AG09319 (cell line): ENCODE measurements around the gene PKP4.

Experiments
- DNase-seq: peaks from one replicate; pipeline ENCODE4 v3.0.0-alpha.2; 2010; ENCODE audit warnings: low read depth; ENCODE audit errors: extremely low read depth
- TF ChIP-seq, protein P1 (sequence below): IDR thresholded peaks from 2 replicates; pipeline ENCODE4 v1.5.1; 2011; ENCODE audit warnings: low read depth, mild to moderate bottlenecking, inconsistent platforms, low read length, moderate library complexity

PKP4 gene

DNA sequence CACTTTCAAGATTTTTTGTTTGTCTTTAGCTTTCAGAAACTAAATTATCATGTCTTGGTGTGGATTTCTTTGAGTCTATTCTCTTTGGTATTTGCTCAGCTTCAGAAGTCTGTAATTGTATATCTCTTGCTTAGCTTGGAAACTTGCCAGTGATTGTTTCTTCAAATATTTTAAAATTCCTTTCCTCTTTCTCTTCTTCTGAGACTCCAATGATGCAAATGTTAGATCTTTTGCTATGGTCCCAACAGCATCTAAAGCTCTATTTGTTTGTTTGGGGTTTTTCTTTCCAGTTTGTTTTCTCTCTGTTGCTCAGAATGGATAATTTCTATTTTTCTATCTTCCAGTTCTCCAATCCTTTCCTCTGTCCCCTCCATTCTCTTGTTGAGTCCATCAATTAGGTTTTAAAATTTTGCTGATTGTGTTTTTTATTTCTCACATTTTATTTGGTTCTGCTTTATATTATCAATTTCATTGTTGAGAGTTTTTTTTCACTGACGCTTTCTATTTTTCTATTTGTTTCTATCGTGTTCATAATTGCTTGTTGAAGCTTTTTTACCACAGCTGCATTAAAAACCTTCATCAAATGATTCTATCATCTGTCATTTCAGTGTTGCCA, 256.9 kb downstream of the PKP4 start:
- TF ChIP-seq, protein P1, sequence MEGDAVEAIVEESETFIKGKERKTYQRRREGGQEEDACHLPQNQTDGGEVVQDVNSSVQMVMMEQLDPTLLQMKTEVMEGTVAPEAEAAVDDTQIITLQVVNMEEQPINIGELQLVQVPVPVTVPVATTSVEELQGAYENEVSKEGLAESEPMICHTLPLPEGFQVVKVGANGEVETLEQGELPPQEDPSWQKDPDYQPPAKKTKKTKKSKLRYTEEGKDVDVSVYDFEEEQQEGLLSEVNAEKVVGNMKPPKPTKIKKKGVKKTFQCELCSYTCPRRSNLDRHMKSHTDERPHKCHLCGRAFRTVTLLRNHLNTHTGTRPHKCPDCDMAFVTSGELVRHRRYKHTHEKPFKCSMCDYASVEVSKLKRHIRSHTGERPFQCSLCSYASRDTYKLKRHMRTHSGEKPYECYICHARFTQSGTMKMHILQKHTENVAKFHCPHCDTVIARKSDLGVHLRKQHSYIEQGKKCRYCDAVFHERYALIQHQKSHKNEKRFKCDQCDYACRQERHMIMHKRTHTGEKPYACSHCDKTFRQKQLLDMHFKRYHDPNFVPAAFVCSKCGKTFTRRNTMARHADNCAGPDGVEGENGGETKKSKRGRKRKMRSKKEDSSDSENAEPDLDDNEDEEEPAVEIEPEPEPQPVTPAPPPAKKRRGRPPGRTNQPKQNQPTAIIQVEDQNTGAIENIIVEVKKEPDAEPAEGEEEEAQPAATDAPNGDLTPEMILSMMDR: no peak
- no peak for DNase-seq

DNA sequence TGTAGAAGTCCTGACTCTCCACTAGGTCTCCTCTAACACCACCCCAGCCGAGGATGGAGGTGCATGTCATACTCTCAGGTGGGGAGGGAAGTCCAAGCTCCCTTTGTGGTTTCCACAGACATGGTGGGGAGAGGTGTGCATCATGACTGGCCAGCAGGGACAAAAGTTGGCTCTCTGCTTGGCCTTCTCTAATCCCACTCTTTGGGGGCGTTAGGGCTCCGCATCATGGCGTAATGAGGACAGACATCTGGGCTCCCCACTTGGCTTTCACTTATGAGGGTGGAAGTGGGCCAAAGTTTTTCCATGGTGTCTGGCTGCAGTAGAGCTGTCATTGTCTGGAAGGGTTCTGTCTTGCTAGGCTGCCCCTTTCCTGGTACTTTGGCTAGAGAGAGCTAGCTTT, 257.7 kb downstream of the PKP4 start:
- DNase-seq: no peak
- TF ChIP-seq, protein P1: no peak

DNA sequence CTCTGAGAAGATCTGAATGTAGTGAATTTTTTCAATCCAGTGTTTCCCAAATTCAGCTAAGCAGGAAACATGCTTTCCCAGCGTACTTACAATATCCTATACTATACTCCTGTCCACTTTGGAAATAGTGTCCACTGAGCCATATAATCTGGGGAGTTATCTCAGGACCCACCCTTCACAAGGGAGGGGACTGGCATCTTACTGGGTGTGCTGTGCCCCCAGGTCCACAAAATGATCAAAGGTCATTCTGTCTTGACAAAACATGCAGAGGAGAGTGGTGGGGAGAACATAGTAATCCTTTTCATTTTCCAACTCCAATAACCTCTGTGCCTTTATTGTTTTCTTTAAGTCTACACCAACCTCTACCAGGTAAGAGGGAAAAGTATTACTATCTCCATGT, 258.6 kb downstream of the PKP4 start:
- TF ChIP-seq, protein P1: no peak
- DNase-seq: no peak

DNA sequence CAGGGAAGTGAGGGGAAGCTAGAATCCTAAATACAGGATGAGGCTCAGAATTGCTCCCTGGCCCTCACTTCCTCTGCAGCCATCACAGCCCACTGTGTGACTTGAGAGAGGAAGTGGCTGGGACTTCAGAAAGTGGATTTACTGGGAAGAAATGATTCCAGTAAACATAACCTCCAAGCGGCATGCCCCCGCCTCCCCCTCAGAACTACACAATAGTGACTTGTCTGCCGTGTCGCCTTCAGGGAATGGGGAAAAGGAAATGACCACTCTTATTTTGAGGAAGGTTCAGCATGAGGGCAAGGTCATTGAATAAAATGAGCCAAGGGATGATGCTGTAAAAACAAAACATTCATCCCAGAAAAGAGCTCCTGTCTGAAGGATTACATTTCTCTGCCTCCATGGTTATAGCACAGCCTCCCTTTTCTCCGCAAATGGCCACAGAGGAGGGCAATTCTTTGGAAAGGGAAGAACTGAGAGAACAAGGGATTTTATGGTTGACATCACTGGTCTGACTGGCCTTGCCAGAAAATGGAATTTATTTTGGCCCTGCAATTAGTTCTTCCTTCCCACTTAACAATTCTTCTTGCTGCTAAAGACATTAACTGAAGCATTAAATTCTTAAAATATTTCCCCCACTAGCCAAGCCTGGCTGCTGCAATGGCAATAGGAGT, 259.5 kb downstream of the PKP4 start:
- DNase-seq: no peak

DNA sequence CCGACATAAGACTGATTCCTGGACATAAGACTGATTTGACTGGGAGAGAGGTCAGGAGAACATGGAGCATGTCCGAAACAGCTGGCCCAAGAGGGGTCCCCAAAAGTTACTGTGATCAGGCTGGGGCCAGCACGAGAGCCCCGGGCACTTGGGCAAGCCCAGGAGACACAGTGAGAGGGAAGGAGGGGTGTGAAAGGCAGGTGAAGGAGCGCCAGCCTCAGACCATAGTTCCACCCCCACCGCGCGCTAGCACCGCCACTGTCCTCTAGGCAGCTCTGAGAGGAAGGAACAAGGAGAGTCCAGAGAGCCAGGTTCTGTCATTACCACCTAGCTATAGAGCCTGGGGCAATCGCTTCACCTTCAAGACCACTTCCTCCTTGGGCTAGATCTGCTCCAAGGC, 260.2 kb downstream of the PKP4 start:
- TF ChIP-seq, protein P1: no peak
- no peak for DNase-seq

More for the DNA sequence above, 259.5 kb downstream of the PKP4 start:
- TF ChIP-seq, protein P1: no peak

DNA sequence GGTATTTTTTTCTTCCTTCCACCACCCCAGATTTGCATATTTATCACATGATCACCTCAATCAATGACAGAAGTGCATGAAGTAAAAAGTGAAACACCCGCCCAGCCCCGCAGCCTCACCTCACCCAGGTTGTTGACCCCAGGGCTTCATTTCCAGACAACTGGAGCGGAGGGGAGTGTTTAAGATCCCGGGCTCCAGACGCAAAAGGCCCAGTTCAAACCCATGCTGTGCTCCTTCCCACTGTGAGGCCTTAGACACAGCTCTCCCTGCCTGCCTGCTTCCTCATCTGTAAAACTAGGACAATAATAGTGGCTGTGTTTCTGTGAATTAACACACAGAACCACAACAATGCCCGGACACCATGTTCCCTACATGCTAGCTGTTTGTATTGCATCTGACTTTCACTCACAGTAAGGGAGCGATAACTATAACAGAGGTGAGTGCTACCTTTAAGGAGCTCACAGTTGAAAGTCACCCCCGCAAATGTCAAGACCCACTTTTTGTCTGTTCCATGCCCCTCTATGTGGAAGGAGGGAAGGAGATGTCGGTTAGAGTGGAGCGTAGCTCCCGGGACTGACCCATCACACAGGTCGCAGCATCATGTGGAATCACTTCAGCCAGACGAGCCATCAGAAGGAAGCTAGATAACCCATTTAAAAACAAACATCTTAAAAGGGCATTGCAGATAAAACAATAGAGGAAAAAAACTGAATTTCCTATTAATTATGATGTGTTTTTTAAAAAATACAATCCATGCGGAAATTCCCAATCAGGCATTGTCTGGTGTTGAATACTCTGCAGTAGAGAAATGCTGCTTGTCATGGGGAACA, 260.8 kb downstream of the PKP4 start:
- no peak for DNase-seq
- TF ChIP-seq, protein P1: no peak

DNA sequence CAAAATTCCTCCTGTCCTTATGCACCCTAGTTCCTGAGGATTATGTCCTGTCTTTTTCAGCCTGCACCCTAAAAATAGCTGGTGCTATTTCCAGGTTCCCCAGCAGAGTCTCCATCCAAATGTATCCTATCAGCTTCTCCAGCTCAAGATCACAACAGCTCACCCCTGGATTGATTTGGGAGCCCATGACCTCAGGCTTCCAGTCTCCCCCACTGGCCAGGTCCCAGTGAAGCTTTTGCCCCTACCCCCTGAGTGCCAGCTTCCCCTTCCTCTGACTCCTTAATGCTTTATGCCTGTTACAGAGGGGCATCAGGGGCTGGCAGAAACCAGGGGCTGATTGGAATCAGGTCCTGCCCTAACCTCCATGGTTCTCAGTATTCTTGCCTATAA, 261.4 kb downstream of the PKP4 start:
- no peak for DNase-seq
- TF ChIP-seq, protein P1: no peak
